GM12878 (cell line): ENCODE measurements around the gene CPT1C. TPM values are rescaled to one million over a fixed set of nuclear protein-coding genes. Genes with fewer than 3 reads are reported as not detected.

Source experiments
- ATAC-seq: fragments of 200-7000 bp; cut with Tn5 transposase; 3 replicates; pipeline ENCODE4 v1.9.1; 2020; ENCODE audit warnings: mild to moderate bottlenecking, moderate library complexity
- BruUV-seq: library from RNA; stranded (reverse); fragments of 400-500 nt; replicated peaks from 2 replicates; lab custom pipeline; 2021; lab: Mats Ljungman, UMichigan
- CTCF ChIA-PET: fragments of 300-600 bp; sonication (Branson Sonifier 250); formaldehyde crosslinking; extraction: SDS; loops from one replicate; lab custom pipeline; 2021; ENCODE audit warnings: inconsistent platforms; lab: Yijun Ruan, JAX
- POLR2A ChIA-PET: fragments of 350-600 bp; formaldehyde crosslinking; extraction: SDS; loops from one replicate; lab custom pipeline; 2021; ENCODE audit warnings: inconsistent platforms; lab: Charles Lee
- RAD21 ChIA-PET: fragments of 300-600 bp; sonication (Branson Sonifier 250); formaldehyde crosslinking; loops from one replicate; lab custom pipeline; 2023; ENCODE audit warnings: antibody characterized with exemption; ENCODE audit not compliant: unreplicated experiment; lab: Charles Lee
- SMC1A ChIA-PET: fragments of 300-600 bp; sonication (Branson Sonifier 250); formaldehyde crosslinking; loops from one replicate; lab custom pipeline; 2023; ENCODE audit not compliant: unreplicated experiment, uncharacterized antibody; lab: Charles Lee
- DNase-seq: peaks from one replicate; pipeline ENCODE4 v3.0.0-alpha.2; 2011; ENCODE audit warnings: low read depth, low spot score
- FAIRE-seq: peaks from 3 replicates; lab custom pipeline; 2011; peaks lifted over from hg19 to GRCh38; lab: Jason Lieb, UNC
- H2AFZ ChIP-seq: 2 replicates; pipeline ENCODE4 v1.6.0; 2011; ENCODE audit warnings: low read depth, low read length, control low read depth; ENCODE audit not compliant: control insufficient read depth
- H3K27ac ChIP-seq: 2 replicates; pipeline ENCODE4 v1.5.1; 2011; ENCODE audit warnings: control low read depth; ENCODE audit not compliant: control insufficient read depth, insufficient read depth
- H3K27me3 ChIP-seq, 2 experiments: replicated peaks in 1 of 2; 2 replicates each; pipeline versions ENCODE4 v1.6.0 to v1.6.1; 2011; ENCODE audit warnings: low read length in 1 of 2; ENCODE audit not compliant: control insufficient read depth in 2 of 2, insufficient read depth in 2 of 2
- H3K36me3 ChIP-seq, 2 experiments: 2 replicates each; pipeline ENCODE4 v1.5.1; 2011; ENCODE audit warnings: low read length in 1 of 2; ENCODE audit not compliant: control insufficient read depth in 2 of 2, insufficient read depth in 2 of 2
- H3K4me1 ChIP-seq: 2 replicates; pipeline ENCODE4 v1.6.1; 2011; ENCODE audit warnings: mild to moderate bottlenecking, low read length, moderate library complexity, mixed read lengths; ENCODE audit not compliant: control insufficient read depth, insufficient read depth
- H3K4me2 ChIP-seq: 2 replicates; pipeline ENCODE4 v1.6.0; 2011; ENCODE audit warnings: control low read depth; ENCODE audit not compliant: control insufficient read depth, insufficient read depth
- H3K4me3 ChIP-seq: fragments of 200-600 bp; sonication (generic); 2 replicates; pipeline ENCODE4 v1.5.1; 2016
- H3K79me2 ChIP-seq: 2 replicates; pipeline ENCODE4 v1.6.0; 2011; ENCODE audit warnings: low read length; ENCODE audit not compliant: control insufficient read depth, insufficient read depth
- H3K9ac ChIP-seq: 2 replicates; pipeline ENCODE4 v1.8.0; 2011; ENCODE audit warnings: low read length, control low read depth, mixed read lengths; ENCODE audit not compliant: control insufficient read depth, insufficient read depth
- H3K9me3 ChIP-seq: replicated peaks from 3 replicates; pipeline ENCODE4 v1.5.1; 2011; ENCODE audit warnings: mild to moderate bottlenecking, low read length; ENCODE audit not compliant: control insufficient read depth, insufficient read depth
- H4K20me1 ChIP-seq: 2 replicates; pipeline ENCODE4 v1.6.0; 2011; ENCODE audit not compliant: control insufficient read depth, insufficient read depth
- NFYB ChIP-seq: IDR thresholded peaks from 2 replicates; pipeline ENCODE4 v1.6.1; 2011; ENCODE audit warnings: low read depth, mild to moderate bottlenecking, low read length, improper control_type of control experiment, moderate library complexity; ENCODE audit not compliant: insufficient read depth
- PAX5 ChIP-seq: IDR thresholded peaks from 2 replicates; pipeline ENCODE4 v1.6.1; 2011; ENCODE audit warnings: low read depth, low read length, borderline replicate concordance
- RAD21 ChIP-seq: IDR thresholded peaks from 2 replicates; pipeline ENCODE4 v1.6.1; 2011; ENCODE audit warnings: mild to moderate bottlenecking, low read depth, low read length, moderate library complexity; ENCODE audit not compliant: insufficient read depth
- SMAD5 ChIP-seq: IDR thresholded peaks from 2 replicates; pipeline ENCODE4 v1.6.1; 2016; ENCODE audit warnings: antibody characterized with exemption, low read depth
- SRF ChIP-seq, 2 experiments: IDR thresholded peaks; 2 replicates each; pipeline ENCODE4 v1.6.1; 2011; ENCODE audit warnings: low read depth in 2 of 2, low read length in 2 of 2, mild to moderate bottlenecking in 1 of 2, moderate library complexity in 1 of 2
- WRNIP1 ChIP-seq: IDR thresholded peaks from 2 replicates; pipeline ENCODE4 v1.6.1; 2011; ENCODE audit warnings: low read depth, low read length, improper control_type of control experiment, borderline replicate concordance
- WGBS: methylation state at CpG from one replicate; pipeline ENCODE4 v1.1.6; 2016; ENCODE audit warnings: low lambda C conversion rate; ENCODE audit not compliant: insufficient replicate concordance, insufficient coverage; ENCODE audit errors: missing lambda C conversion rate; 5-methylcytosine and 5-hydroxymethylcytosine counted together
- in situ Hi-C: fragments of 300-500 bp; cut with MboI; formaldehyde crosslinking; loops from 9 replicates; pipeline ENCODE4 v1.14.3; 2018; ENCODE audit warnings: mixed read lengths
- intact Hi-C: fragments of 100-400 bp; cut with micrococcal nuclease; formaldehyde crosslinking; loops from one replicate; pipeline ENCODE4 v1.14.2; 2022; ENCODE audit not compliant: unreplicated experiment
- microRNA-seq: library from miRNA; unstranded; fragments of <30 nt; microRNA quantifications from one replicate; pipeline ENCODE4, GENCODE V29; 2018
- polyA plus RNA-seq, 11 experiments: library from polyadenylated mRNA; depleted of rRNA in 4 of 11; unstranded in 6 of 11; stranded (reverse) in 5 of 11; fragments of >200 nt; fragmentation: Nextera tagmentation in 4 of 11; fragmentation: Illumina TruSeq in 1 of 11; extraction: Ambion mirVana in 4 of 11; extraction: Trizol in 1 of 11; gene quantifications; 1 replicate in 1 of 11; 2 replicates in 10 of 11; pipeline versions ENCODE4 v1.2.1 to v1.2.3, GENCODE V29; 2011 to 2016; ENCODE audit warnings: inconsistent platforms in 2 of 11, missing spikeins in 2 of 11, low read depth in 1 of 11
- small RNA-seq: library from RNA; depleted of rRNA; stranded (forward); fragments of <200 nt; gene quantifications from one replicate; pipeline ENCODE3, GENCODE V24; 2014
- total RNA-seq, 4 experiments: library from RNA; depleted of rRNA in 3 of 4; stranded (reverse); fragments of >200 nt in 3 of 4; fragmentation: Illumina TruSeq in 1 of 4; extraction: Trizol in 1 of 4; gene quantifications; 2 replicates each; pipeline versions ENCODE4 v1.2.1 to v1.2.3, GENCODE V29; 2013 to 2021
- TF ChIP-seq, protein P1 (sequence below): fragments of 450-650 bp; IDR thresholded peaks from 2 replicates; pipeline ENCODE4 v1.6.1; 2017; ENCODE audit warnings: borderline replicate concordance
- TF ChIP-seq, protein P2 (sequence below): fragments of 450-650 bp; formaldehyde crosslinking; IDR thresholded peaks from 2 replicates; pipeline ENCODE4 v1.4.0; 2020; ENCODE audit warnings: mild to moderate bottlenecking, moderate library complexity

Gene CPT1C
- total and polyA plus RNA-seq, 10 of the 15 experiments (the other 5 are each of a cell fraction or from before 2014, with no cell fraction given): 0.04 to 0.56 (median 0.21) TPM; not detected in 3

DNA sequence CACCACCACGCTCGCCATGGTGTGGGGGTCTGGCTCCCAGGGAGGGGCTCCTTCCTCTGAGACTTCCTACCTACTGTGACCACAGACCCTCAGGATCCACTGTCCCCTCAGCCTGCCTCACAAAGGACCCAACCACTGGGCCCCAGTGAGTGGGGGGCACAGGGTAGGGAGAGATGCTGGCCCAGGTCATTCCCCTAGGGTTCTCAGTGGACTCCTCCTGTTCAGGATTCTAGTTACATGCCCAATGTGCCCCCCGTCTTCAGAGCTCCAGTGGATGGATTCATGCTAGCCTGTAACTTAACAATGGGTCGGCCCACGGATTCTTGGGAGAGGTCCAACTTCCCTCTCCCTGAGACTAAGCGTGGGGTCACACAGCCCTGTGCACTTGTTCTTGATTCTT, 72.3 kb downstream of the CPT1C start, which contains the start of gene TSKS:
Gene TSKS, minus strand, starts transcription at position 77 of the 400 bp plus-strand sequence. Its CDS starts 59 bp downstream, at position 18.
- Histone ChIP-seq H3K9me3 (no peaks in the 10 kb centered on the region), H3K27ac (no peak within 1 kb of the TSS), H3K27me3 (no peaks in the 10 kb centered on the region; a peak in 1 of 4 replicates), H3K4me2 (no peak within 1 kb of the TSS), H3K9ac (no peak within 1 kb of the TSS), H2AFZ (no peak within 1 kb of the TSS)
- intact Hi-C loops: no loop called here
- POLR2A ChIA-PET: no interaction called here
- no peak for FAIRE-seq
- BruUV-seq: no TSS peak
- no peak for TF ChIP-seq SMAD5
- TF ChIP-seq NFYB: no peak
- TF ChIP-seq, protein P1, sequence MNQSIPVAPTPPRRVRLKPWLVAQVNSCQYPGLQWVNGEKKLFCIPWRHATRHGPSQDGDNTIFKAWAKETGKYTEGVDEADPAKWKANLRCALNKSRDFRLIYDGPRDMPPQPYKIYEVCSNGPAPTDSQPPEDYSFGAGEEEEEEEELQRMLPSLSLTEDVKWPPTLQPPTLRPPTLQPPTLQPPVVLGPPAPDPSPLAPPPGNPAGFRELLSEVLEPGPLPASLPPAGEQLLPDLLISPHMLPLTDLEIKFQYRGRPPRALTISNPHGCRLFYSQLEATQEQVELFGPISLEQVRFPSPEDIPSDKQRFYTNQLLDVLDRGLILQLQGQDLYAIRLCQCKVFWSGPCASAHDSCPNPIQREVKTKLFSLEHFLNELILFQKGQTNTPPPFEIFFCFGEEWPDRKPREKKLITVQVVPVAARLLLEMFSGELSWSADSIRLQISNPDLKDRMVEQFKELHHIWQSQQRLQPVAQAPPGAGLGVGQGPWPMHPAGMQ: no peak
- TF ChIP-seq, protein P2, sequence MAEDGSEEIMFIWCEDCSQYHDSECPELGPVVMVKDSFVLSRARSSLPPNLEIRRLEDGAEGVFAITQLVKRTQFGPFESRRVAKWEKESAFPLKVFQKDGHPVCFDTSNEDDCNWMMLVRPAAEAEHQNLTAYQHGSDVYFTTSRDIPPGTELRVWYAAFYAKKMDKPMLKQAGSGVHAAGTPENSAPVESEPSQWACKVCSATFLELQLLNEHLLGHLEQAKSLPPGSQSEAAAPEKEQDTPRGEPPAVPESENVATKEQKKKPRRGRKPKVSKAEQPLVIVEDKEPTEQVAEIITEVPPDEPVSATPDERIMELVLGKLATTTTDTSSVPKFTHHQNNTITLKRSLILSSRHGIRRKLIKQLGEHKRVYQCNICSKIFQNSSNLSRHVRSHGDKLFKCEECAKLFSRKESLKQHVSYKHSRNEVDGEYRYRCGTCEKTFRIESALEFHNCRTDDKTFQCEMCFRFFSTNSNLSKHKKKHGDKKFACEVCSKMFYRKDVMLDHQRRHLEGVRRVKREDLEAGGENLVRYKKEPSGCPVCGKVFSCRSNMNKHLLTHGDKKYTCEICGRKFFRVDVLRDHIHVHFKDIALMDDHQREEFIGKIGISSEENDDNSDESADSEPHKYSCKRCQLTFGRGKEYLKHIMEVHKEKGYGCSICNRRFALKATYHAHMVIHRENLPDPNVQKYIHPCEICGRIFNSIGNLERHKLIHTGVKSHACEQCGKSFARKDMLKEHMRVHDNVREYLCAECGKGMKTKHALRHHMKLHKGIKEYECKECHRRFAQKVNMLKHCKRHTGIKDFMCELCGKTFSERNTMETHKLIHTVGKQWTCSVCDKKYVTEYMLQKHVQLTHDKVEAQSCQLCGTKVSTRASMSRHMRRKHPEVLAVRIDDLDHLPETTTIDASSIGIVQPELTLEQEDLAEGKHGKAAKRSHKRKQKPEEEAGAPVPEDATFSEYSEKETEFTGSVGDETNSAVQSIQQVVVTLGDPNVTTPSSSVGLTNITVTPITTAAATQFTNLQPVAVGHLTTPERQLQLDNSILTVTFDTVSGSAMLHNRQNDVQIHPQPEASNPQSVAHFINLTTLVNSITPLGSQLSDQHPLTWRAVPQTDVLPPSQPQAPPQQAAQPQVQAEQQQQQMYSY (CRISPR knock-in tag): no peak
- no peak for TF ChIP-seq PAX5
- TF ChIP-seq WRNIP1: no peak
- no peak for TF ChIP-seq SRF (IDR thresholded peaks at IDR 0.05; ENCODE audit: low read depth in 2 of 2, low read length in 2 of 2)
- TF ChIP-seq RAD21: no peak
- TF ChIP-seq, all 136 proteins: peak for 0
- Histone ChIP-seq H3K36me3 (no peaks in the 10 kb centered on the region), H4K20me1 (no peaks in the 10 kb centered on the region), H3K79me2 (peaks cover 13% of the 10 kb centered on the region), H3K4me1 (peaks cover 13% of the 10 kb centered on the region; the same call in 1 of the 2 replicates), H3K4me3 (no peak within 1 kb of the TSS)
- CTCF ChIA-PET: no interaction called here
- RAD21 ChIA-PET: no interaction called here
- 61% methylated on average over 6 of the region's 6 CpGs for WGBS
- SMC1A ChIA-PET: no interaction called here
- ATAC-seq (no peak), DNase-seq (no peak)
- in situ Hi-C loops: no loop called here

Small RNA genes lying within 50 kb of the gene (microRNA-seq; reads per million reads assigned to microRNA genes)
- 0.56 reads per million for gene MIR5088

Small RNA genes lying within 50 kb of the gene (small RNA-seq; reads per million reads assigned to genes)
- gene MIR5088: 0.20 reads per million

Other genes starting within 250 kb of the CPT1C start
Only the 7 nearest of the 28 such genes appear.
- gene RRAS, start 51.0 kb upstream of the CPT1C start, total RNA-seq (2014; rRNA removed): 1.0 and 1.8 TPM in 2 replicates
- 1.1 TPM in 2 replicates for gene RRAS, start 51.0 kb upstream of the CPT1C start, total RNA-seq (2014; rRNA removed; fragmentation: Illumina TruSeq; extraction: Trizol)
- 1.3 and 1.8 TPM in 2 replicates for gene RRAS, start 51.0 kb upstream of the CPT1C start, total RNA-seq (2021)
- 2.3 and 4.1 TPM in 2 replicates for gene RRAS, start 51.0 kb upstream of the CPT1C start, polyA plus RNA-seq (2011; rRNA removed)
- 1.1 TPM in 1 of 2 replicates, not detected in the other for gene RRAS, start 51.0 kb upstream of the CPT1C start, polyA plus RNA-seq (2014; fragmentation: Illumina TruSeq; extraction: Trizol)
- under 1 TPM; 0.24 to 0.29 TPM for gene RRAS, start 51.0 kb upstream of the CPT1C start, polyA plus RNA-seq (2014; fragmentation: Nextera tagmentation; extraction: Ambion mirVana)
- gene RRAS, start 51.0 kb upstream of the CPT1C start, polyA plus RNA-seq (2014; rRNA removed): 4.0 and 5.8 TPM in 2 replicates
- 1 to 10 TPM; 1.9 to 2.2 TPM for gene RRAS, start 51.0 kb upstream of the CPT1C start, polyA plus RNA-seq (2016; fragmentation: Nextera tagmentation; extraction: Ambion mirVana)
- 5.7 and 6.4 TPM in 2 replicates for gene SCAF1, start 48.9 kb upstream of the CPT1C start, total RNA-seq (2014; rRNA removed)
- gene SCAF1, start 48.9 kb upstream of the CPT1C start, total RNA-seq (2014; rRNA removed; fragmentation: Illumina TruSeq; extraction: Trizol): 2.5 and 3.5 TPM in 2 replicates
- 66.9 and 77.0 TPM in 2 replicates for gene SCAF1, start 48.9 kb upstream of the CPT1C start, total RNA-seq (2021)
- 1.3 and 2.1 TPM in 2 replicates for gene SCAF1, start 48.9 kb upstream of the CPT1C start, polyA plus RNA-seq (2011; rRNA removed)
- 0.40 and 4.2 TPM in 2 replicates for gene SCAF1, start 48.9 kb upstream of the CPT1C start, polyA plus RNA-seq (2014; fragmentation: Illumina TruSeq; extraction: Trizol)
- gene SCAF1, start 48.9 kb upstream of the CPT1C start, polyA plus RNA-seq (2014; fragmentation: Nextera tagmentation; extraction: Ambion mirVana): under 1 TPM; 0.18 to 0.24 TPM
- 12.2 and 18.5 TPM in 2 replicates for gene SCAF1, start 48.9 kb upstream of the CPT1C start, polyA plus RNA-seq (2014; rRNA removed)
- 1 to 10 TPM; 7.1 to 9.3 TPM for gene SCAF1, start 48.9 kb upstream of the CPT1C start, polyA plus RNA-seq (2016; fragmentation: Nextera tagmentation; extraction: Ambion mirVana)
- 82.7 and 87.4 TPM in 2 replicates for gene IRF3, start 25.3 kb upstream of the CPT1C start, total RNA-seq (2014; rRNA removed)
- 39.2 and 41.7 TPM in 2 replicates for gene IRF3, start 25.3 kb upstream of the CPT1C start, total RNA-seq (2014; rRNA removed; fragmentation: Illumina TruSeq; extraction: Trizol)
- gene IRF3, start 25.3 kb upstream of the CPT1C start, total RNA-seq (2021): 93.8 and 110 TPM in 2 replicates
- 39.9 and 68.7 TPM in 2 replicates for gene IRF3, start 25.3 kb upstream of the CPT1C start, polyA plus RNA-seq (2011; rRNA removed)
- gene IRF3, start 25.3 kb upstream of the CPT1C start, polyA plus RNA-seq (2014; fragmentation: Illumina TruSeq; extraction: Trizol): 25.2 and 83.2 TPM in 2 replicates
- gene IRF3, start 25.3 kb upstream of the CPT1C start, polyA plus RNA-seq (2014; fragmentation: Nextera tagmentation; extraction: Ambion mirVana): 10 to 100 TPM in 1 of 2 experiments, 1 to 10 TPM in 1; 5.5 to 17.2 TPM
- 109 and 140 TPM in 2 replicates for gene IRF3, start 25.3 kb upstream of the CPT1C start, polyA plus RNA-seq (2014; rRNA removed)
- 10 to 100 TPM; 51.1 to 58.1 TPM for gene IRF3, start 25.3 kb upstream of the CPT1C start, polyA plus RNA-seq (2016; fragmentation: Nextera tagmentation; extraction: Ambion mirVana)
- 48.7 and 66.9 TPM in 2 replicates for gene BCL2L12, start 25.2 kb upstream of the CPT1C start, total RNA-seq (2014; rRNA removed)
- gene BCL2L12, start 25.2 kb upstream of the CPT1C start, total RNA-seq (2014; rRNA removed; fragmentation: Illumina TruSeq; extraction: Trizol): 9.6 and 10.2 TPM in 2 replicates
- gene BCL2L12, start 25.2 kb upstream of the CPT1C start, total RNA-seq (2021): 81.9 and 83.5 TPM in 2 replicates
- 19.4 and 34.0 TPM in 2 replicates for gene BCL2L12, start 25.2 kb upstream of the CPT1C start, polyA plus RNA-seq (2011; rRNA removed)
- 26.2 and 28.9 TPM in 2 replicates for gene BCL2L12, start 25.2 kb upstream of the CPT1C start, polyA plus RNA-seq (2014; fragmentation: Illumina TruSeq; extraction: Trizol)
- gene BCL2L12, start 25.2 kb upstream of the CPT1C start, polyA plus RNA-seq (2014; fragmentation: Nextera tagmentation; extraction: Ambion mirVana): 1 to 10 TPM; 1.8 to 7.9 TPM
- gene BCL2L12, start 25.2 kb upstream of the CPT1C start, polyA plus RNA-seq (2014; rRNA removed): 143 and 146 TPM in 2 replicates
- gene BCL2L12, start 25.2 kb upstream of the CPT1C start, polyA plus RNA-seq (2016; fragmentation: Nextera tagmentation; extraction: Ambion mirVana): 100 to 1,000 TPM in 1 of 2 experiments, 10 to 100 TPM in 1; 90.3 to 102 TPM
- 589 and 611 TPM in 2 replicates for gene PRMT1, start 13.8 kb upstream of the CPT1C start, total RNA-seq (2014; rRNA removed)
- gene PRMT1, start 13.8 kb upstream of the CPT1C start, total RNA-seq (2014; rRNA removed; fragmentation: Illumina TruSeq; extraction: Trizol): 343 and 363 TPM in 2 replicates
- gene PRMT1, start 13.8 kb upstream of the CPT1C start, total RNA-seq (2021): 432 and 437 TPM in 2 replicates
- 357 and 667 TPM in 2 replicates for gene PRMT1, start 13.8 kb upstream of the CPT1C start, polyA plus RNA-seq (2011; rRNA removed)
- 179 and 527 TPM in 2 replicates for gene PRMT1, start 13.8 kb upstream of the CPT1C start, polyA plus RNA-seq (2014; fragmentation: Illumina TruSeq; extraction: Trizol)
- gene PRMT1, start 13.8 kb upstream of the CPT1C start, polyA plus RNA-seq (2014; fragmentation: Nextera tagmentation; extraction: Ambion mirVana): 10 to 100 TPM; 19.9 to 50.5 TPM
- gene PRMT1, start 13.8 kb upstream of the CPT1C start, polyA plus RNA-seq (2014; rRNA removed): 643 and 678 TPM in 2 replicates
- 100 to 1,000 TPM; 441 to 447 TPM for gene PRMT1, start 13.8 kb upstream of the CPT1C start, polyA plus RNA-seq (2016; fragmentation: Nextera tagmentation; extraction: Ambion mirVana)
- 1.6 and 2.1 TPM in 2 replicates for gene ADM5, start 1.5 kb upstream of the CPT1C start, total RNA-seq (2014; rRNA removed)
- 0.81 and 0.92 TPM in 2 replicates for gene ADM5, start 1.5 kb upstream of the CPT1C start, total RNA-seq (2014; rRNA removed; fragmentation: Illumina TruSeq; extraction: Trizol)
- 4.5 and 5.4 TPM in 2 replicates for gene ADM5, start 1.5 kb upstream of the CPT1C start, total RNA-seq (2021)
- 0.55 and 1.6 TPM in 2 replicates for gene ADM5, start 1.5 kb upstream of the CPT1C start, polyA plus RNA-seq (2011; rRNA removed)
- 0.29 and 1.2 TPM in 2 replicates for gene ADM5, start 1.5 kb upstream of the CPT1C start, polyA plus RNA-seq (2014; fragmentation: Illumina TruSeq; extraction: Trizol)
- under 1 TPM in 1 of 2 experiments, not detected in 1; 0.05 TPM for gene ADM5, start 1.5 kb upstream of the CPT1C start, polyA plus RNA-seq (2014; fragmentation: Nextera tagmentation; extraction: Ambion mirVana)
- 6.0 and 6.4 TPM in 2 replicates for gene ADM5, start 1.5 kb upstream of the CPT1C start, polyA plus RNA-seq (2014; rRNA removed)
- gene ADM5, start 1.5 kb upstream of the CPT1C start, polyA plus RNA-seq (2016; fragmentation: Nextera tagmentation; extraction: Ambion mirVana): under 1 TPM; 0.76 to 0.78 TPM
- not detected in 2 replicates for gene TSKS, start 72.2 kb downstream of the CPT1C start, total RNA-seq (2014; rRNA removed)
- gene TSKS, start 72.2 kb downstream of the CPT1C start, total RNA-seq (2014; rRNA removed; fragmentation: Illumina TruSeq; extraction: Trizol): not detected in 2 replicates
- not detected in 2 replicates for gene TSKS, start 72.2 kb downstream of the CPT1C start, total RNA-seq (2021)
- gene TSKS, start 72.2 kb downstream of the CPT1C start, polyA plus RNA-seq (2011; rRNA removed): not detected in 2 replicates
- gene TSKS, start 72.2 kb downstream of the CPT1C start, polyA plus RNA-seq (2014; fragmentation: Illumina TruSeq; extraction: Trizol): not detected in 2 replicates
- gene TSKS, start 72.2 kb downstream of the CPT1C start, polyA plus RNA-seq (2014; fragmentation: Nextera tagmentation; extraction: Ambion mirVana): not detected
- gene TSKS, start 72.2 kb downstream of the CPT1C start, polyA plus RNA-seq (2014; rRNA removed): 0.08 TPM in 1 of 2 replicates, not detected in the other
- gene TSKS, start 72.2 kb downstream of the CPT1C start, polyA plus RNA-seq (2016; fragmentation: Nextera tagmentation; extraction: Ambion mirVana): not detected